SK-N-MC (cell line): ENCODE results near the gene ITGA11.

Experiments
- EZH2 ChIP-seq: fragments of 200-600 bp; sonication (generic); IDR thresholded peaks from one replicate; pipeline ENCODE4 v1.6.1; 2017; ENCODE audit warnings: antibody characterized with exemption
- POLR2AphosphoS5 ChIP-seq: IDR thresholded peaks from 2 replicates; pipeline ENCODE4 v1.6.1; 2012; ENCODE audit warnings: mild to moderate bottlenecking, low read depth, low read length, borderline replicate concordance

GRCh38 chr15:68465861-68466560 lies 34.0 kb upstream of the ITGA11 start:
- no peak for TF ChIP-seq EZH2
- no peak for TF ChIP-seq POLR2AphosphoS5
